SK-N-SH (cell line): ENCODE measurements around the gene IL17RC. TPM values are rescaled to one million over a fixed set of nuclear protein-coding genes. Genes with fewer than 3 reads are reported as not detected.

Source experiments
- CTCF ChIA-PET: fragments of 300-600, 350-600 bp; formaldehyde crosslinking; extraction: SDS; loops from one replicate; lab custom pipeline; 2021; lab: Yijun Ruan, JAX
- POLR2A ChIA-PET: fragments of 350-600 bp; sonication (Branson Sonifier 250); formaldehyde crosslinking; extraction: SDS; loops from one replicate; lab custom pipeline; 2020; ENCODE audit warnings: antibody characterized with exemption, inconsistent platforms; lab: Yijun Ruan, JAX
- DNase-seq: peaks from one replicate; pipeline ENCODE4 v3.0.0; 2012
- H2AFZ ChIP-seq: fragments of 200-600 bp; sonication (generic); 2 replicates; pipeline ENCODE4 v1.8.1; 2016; ENCODE audit warnings: antibody characterized with exemption, mild to moderate bottlenecking, low read depth
- H3F3A ChIP-seq: fragments of 200-600 bp; sonication (generic); replicated peaks from 2 replicates; pipeline ENCODE3; 2016; ENCODE audit warnings: antibody characterized with exemption, mild to moderate bottlenecking; ENCODE audit not compliant: insufficient read depth
- H3K27ac ChIP-seq, 2 experiments: fragments of 200-500 bp in 1 of 2; fragments of 200-600 bp in 1 of 2; sonication (Bioruptor generic) in 1 of 2; sonication (generic), shearing (Covaris generic) in 1 of 2; 2 replicates each; pipeline versions ENCODE4 v1.5.1 to v1.6.1; 2014 to 2016; ENCODE audit warnings: low read depth in 2 of 2, inconsistent platforms in 1 of 2, low read length in 1 of 2, mild to moderate bottlenecking in 1 of 2, mixed read lengths in 1 of 2
- H3K27me3 ChIP-seq: fragments of 200-600 bp; sonication (generic), shearing (Covaris generic); 2 replicates; pipeline ENCODE4 v1.6.1; 2016; ENCODE audit warnings: mixed run types; ENCODE audit not compliant: insufficient read depth
- H3K36me3 ChIP-seq, 2 experiments: fragments of 200-500 bp in 1 of 2; fragments of 200-600 bp in 1 of 2; sonication (Bioruptor generic) in 1 of 2; sonication (generic) in 1 of 2; replicated peaks in 1 of 2; 2 replicates each; pipeline versions ENCODE3 to v1.5.1; 2014 to 2016; ENCODE audit warnings: low read length in 1 of 2, mild to moderate bottlenecking in 1 of 2; ENCODE audit not compliant: insufficient read depth in 2 of 2, control insufficient read depth in 1 of 2
- H3K4me1 ChIP-seq, 2 experiments: fragments of 200-500 bp in 1 of 2; fragments of 200-600 bp in 1 of 2; sonication (Bioruptor generic) in 1 of 2; sonication (generic), shearing (Covaris generic) in 1 of 2; 2 replicates each; pipeline versions ENCODE4 v1.5.1 to v1.6.1; 2014 to 2016; ENCODE audit warnings: low read depth in 1 of 2, low read length in 1 of 2, mixed run types in 1 of 2; ENCODE audit not compliant: insufficient read depth in 2 of 2, control insufficient read depth in 1 of 2
- H3K4me2 ChIP-seq: fragments of 200-600 bp; sonication (generic), shearing (Covaris generic); 2 replicates; pipeline ENCODE4 v1.6.1; 2017; ENCODE audit warnings: mixed run types
- H3K4me3 ChIP-seq, 2 experiments: fragments of 200-500 bp in 1 of 2; fragments of 200-600 bp in 1 of 2; sonication (Bioruptor generic) in 1 of 2; sonication (generic), shearing (Covaris generic) in 1 of 2; 2 replicates each; pipeline versions ENCODE4 v1.5.1 to v1.8.1; 2014 to 2016; ENCODE audit warnings: low read depth in 2 of 2, inconsistent platforms in 1 of 2, low read length in 1 of 2, mild to moderate bottlenecking in 1 of 2, mixed read lengths in 1 of 2, moderate library complexity in 1 of 2
- H3K79me2 ChIP-seq: fragments of 200-600 bp; sonication (generic); 2 replicates; pipeline ENCODE4 v1.8.1; 2017; ENCODE audit warnings: mild to moderate bottlenecking; ENCODE audit not compliant: insufficient read depth
- H3K9ac ChIP-seq: fragments of 200-600 bp; sonication (generic); 2 replicates; pipeline ENCODE4 v1.6.1; 2017; ENCODE audit warnings: mixed run types
- H3K9me2 ChIP-seq: fragments of 200-600 bp; sonication (generic); 2 replicates; pipeline ENCODE4 v1.6.1; 2017; ENCODE audit warnings: mixed run types
- H3K9me3 ChIP-seq: fragments of 200-600 bp; sonication (generic); 2 replicates; pipeline ENCODE4 v1.6.1; 2017; ENCODE audit warnings: mixed run types, mild to moderate bottlenecking, moderate library complexity
- H4K20me1 ChIP-seq: fragments of 200-600 bp; sonication (generic); 2 replicates; pipeline ENCODE4 v1.6.1; 2017; ENCODE audit warnings: mild to moderate bottlenecking, mixed run types; ENCODE audit not compliant: insufficient read depth
- CHD2 ChIP-seq: fragments of 150-350 bp; IDR thresholded peaks from 2 replicates; pipeline ENCODE4 v1.6.1; 2018; ENCODE audit warnings: low read length; ENCODE audit not compliant: partially characterized antibody
- CTCF ChIP-seq: fragments of 200-600 bp; sonication (generic); IDR thresholded peaks from 2 replicates; pipeline ENCODE4 v1.6.1; 2017; ENCODE audit warnings: antibody characterized with exemption, mild to moderate bottlenecking, moderate library complexity
- ELF1 ChIP-seq: IDR thresholded peaks from 2 replicates; pipeline ENCODE4 v1.4.0; 2012
- NFIC ChIP-seq: IDR thresholded peaks from 2 replicates; pipeline ENCODE4 v1.4.0; 2012; ENCODE audit warnings: borderline replicate concordance
- NRF1 ChIP-seq: IDR thresholded peaks from 2 replicates; pipeline ENCODE4 v1.6.1; 2012; ENCODE audit warnings: low read depth, mild to moderate bottlenecking, low read length
- RAD21 ChIP-seq: IDR thresholded peaks from 2 replicates; pipeline ENCODE4 v1.6.1; 2012; ENCODE audit warnings: mild to moderate bottlenecking, low read length
- RXRA ChIP-seq: IDR thresholded peaks from 2 replicates; pipeline ENCODE4 v1.4.0; 2012; ENCODE audit warnings: low read depth, mild to moderate bottlenecking, borderline replicate concordance
- TCF12 ChIP-seq: IDR thresholded peaks from 2 replicates; pipeline ENCODE4 v1.4.0; 2012
- YY1 ChIP-seq: IDR thresholded peaks from 2 replicates; pipeline ENCODE4 v1.4.0; 2012; ENCODE audit warnings: low read depth, mild to moderate bottlenecking
- WGBS: methylation state at CpG from one replicate; pipeline ENCODE4 v1.1.6; 2017; ENCODE audit warnings: low lambda C conversion rate; 5-methylcytosine and 5-hydroxymethylcytosine counted together
- polyA plus RNA-seq, 3 experiments: library from polyadenylated mRNA; depleted of rRNA; stranded (reverse); fragments of >200 nt; gene quantifications; 2 replicates each; pipeline ENCODE4 v1.2.3, GENCODE V29; 2012
- TF ChIP-seq, protein P1 (sequence below): IDR thresholded peaks from 2 replicates; pipeline ENCODE4; 2012
- TF ChIP-seq, protein P2 (sequence below): IDR thresholded peaks from 2 replicates; pipeline ENCODE4 v1.4.0; 2012; ENCODE audit warnings: low read depth, borderline replicate concordance

IL17RC gene
- polyA plus RNA-seq, 1 of the 3 experiments (the other 2 are of a cell fraction): 17.3 TPM

GRCh38 chr3:9897408-9898372, 19.2 kb upstream of the IL17RC start:
- no peak overlapping the region for H3K4me2 ChIP-seq
- H3K27me3 ChIP-seq: no peaks in the 10 kb centered on the region
- CTCF ChIA-PET: interaction anchor here (0.6 to 0.7 kb wide), 2 partner anchors 44 to 51 kb away, joined by 3 read pairs; no protein-coding TSS in a partner anchor
- no peaks in the 10 kb centered on the region for H3K9me3 ChIP-seq
- H3K4me3 ChIP-seq: no peak overlapping the region
- H2AFZ ChIP-seq: no peak overlapping the region
- H3F3A ChIP-seq: peaks cover 25% of the 10 kb centered on the region
- H3K9me2 ChIP-seq: no peaks in the 10 kb centered on the region
- peak; percentile 36 for TF ChIP-seq NRF1
- TF ChIP-seq NFIC: peak; percentile 66
- no peak for TF ChIP-seq RAD21
- TF ChIP-seq CHD2: no peak
- TF ChIP-seq, protein P1, sequence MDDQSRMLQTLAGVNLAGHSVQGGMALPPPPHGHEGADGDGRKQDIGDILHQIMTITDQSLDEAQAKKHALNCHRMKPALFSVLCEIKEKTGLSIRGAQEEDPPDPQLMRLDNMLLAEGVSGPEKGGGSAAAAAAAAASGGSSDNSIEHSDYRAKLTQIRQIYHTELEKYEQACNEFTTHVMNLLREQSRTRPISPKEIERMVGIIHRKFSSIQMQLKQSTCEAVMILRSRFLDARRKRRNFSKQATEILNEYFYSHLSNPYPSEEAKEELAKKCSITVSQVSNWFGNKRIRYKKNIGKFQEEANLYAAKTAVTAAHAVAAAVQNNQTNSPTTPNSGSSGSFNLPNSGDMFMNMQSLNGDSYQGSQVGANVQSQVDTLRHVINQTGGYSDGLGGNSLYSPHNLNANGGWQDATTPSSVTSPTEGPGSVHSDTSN: peak; percentile 88
- TF ChIP-seq YY1: peak; percentile 44; the same call in 1 of the 2 replicates
- TF ChIP-seq, protein P2, sequence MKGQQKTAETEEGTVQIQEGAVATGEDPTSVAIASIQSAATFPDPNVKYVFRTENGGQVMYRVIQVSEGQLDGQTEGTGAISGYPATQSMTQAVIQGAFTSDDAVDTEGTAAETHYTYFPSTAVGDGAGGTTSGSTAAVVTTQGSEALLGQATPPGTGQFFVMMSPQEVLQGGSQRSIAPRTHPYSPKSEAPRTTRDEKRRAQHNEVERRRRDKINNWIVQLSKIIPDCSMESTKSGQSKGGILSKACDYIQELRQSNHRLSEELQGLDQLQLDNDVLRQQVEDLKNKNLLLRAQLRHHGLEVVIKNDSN: no peak
- no peak for TF ChIP-seq RXRA
- no peak for TF ChIP-seq CTCF
- TF ChIP-seq ELF1: no peak
- TF ChIP-seq TCF12: peak; percentile 55
- TF ChIP-seq, all 33 proteins: peak for 5
- peaks cover 7% of the 10 kb centered on the region; the same call in 1 of the 2 replicates for H4K20me1 ChIP-seq
- no peak for DNase-seq
- peaks cover 31% of the 10 kb centered on the region for H3K79me2 ChIP-seq
- no peak overlapping the region for H3K9ac ChIP-seq
- peaks cover 19 to 25% of the 10 kb centered on the region in 2 experiments for H3K36me3 ChIP-seq
- H3K4me1 ChIP-seq: peaks cover 4 to 9% of the 10 kb centered on the region in 2 experiments; a peak in 2 of 4 replicates
- 64% methylated on average over 4 of the region's 4 CpGs for WGBS
- peak overlapping the region; percentile 5 to 8; a peak in 2 of 4 replicates for H3K27ac ChIP-seq
- POLR2A ChIA-PET: no interaction called here
